ENCODE results near the gene TUBB6.

DNA sequence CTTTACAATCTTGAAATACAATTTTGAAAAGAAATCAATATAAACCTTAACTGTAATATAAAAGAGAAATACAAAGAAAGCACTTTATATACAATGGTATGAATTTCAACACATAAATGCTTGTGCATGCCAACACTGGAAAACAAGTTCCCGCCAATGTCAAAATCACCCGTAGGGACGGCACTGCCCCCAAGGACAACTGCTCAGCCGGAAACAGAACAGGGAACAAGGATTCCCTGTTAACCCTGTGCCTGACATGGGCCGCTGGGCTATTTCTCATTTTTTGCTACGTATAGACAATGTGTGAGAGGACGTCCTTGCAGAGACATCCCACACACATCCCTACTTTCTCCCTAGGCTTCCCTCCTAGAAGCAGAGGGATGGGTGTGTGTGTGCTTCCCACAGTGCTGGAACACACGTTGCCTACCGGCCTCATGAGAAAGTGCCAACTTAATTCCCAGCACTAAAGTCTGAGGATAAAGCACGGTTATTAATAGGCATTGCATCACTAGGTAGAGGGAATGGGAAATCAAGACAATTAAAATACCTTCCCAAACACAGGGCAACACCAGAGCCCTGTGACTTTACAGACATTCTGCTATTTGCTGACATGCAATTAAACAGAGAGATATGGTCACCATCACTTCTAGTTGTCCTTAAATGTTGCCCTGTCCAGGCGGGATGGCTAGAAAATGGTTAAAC is 54.6 kb downstream of the TUBB6 start:
- TF ChIP-seq, protein P1, sequence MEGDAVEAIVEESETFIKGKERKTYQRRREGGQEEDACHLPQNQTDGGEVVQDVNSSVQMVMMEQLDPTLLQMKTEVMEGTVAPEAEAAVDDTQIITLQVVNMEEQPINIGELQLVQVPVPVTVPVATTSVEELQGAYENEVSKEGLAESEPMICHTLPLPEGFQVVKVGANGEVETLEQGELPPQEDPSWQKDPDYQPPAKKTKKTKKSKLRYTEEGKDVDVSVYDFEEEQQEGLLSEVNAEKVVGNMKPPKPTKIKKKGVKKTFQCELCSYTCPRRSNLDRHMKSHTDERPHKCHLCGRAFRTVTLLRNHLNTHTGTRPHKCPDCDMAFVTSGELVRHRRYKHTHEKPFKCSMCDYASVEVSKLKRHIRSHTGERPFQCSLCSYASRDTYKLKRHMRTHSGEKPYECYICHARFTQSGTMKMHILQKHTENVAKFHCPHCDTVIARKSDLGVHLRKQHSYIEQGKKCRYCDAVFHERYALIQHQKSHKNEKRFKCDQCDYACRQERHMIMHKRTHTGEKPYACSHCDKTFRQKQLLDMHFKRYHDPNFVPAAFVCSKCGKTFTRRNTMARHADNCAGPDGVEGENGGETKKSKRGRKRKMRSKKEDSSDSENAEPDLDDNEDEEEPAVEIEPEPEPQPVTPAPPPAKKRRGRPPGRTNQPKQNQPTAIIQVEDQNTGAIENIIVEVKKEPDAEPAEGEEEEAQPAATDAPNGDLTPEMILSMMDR (IDR thresholded peaks at IDR 0.05; ENCODE audit: low read depth, low read length) = no peak
- no peak for TF ChIP-seq EZH2phosphoT487 (IDR thresholded peaks at IDR 0.05; ENCODE audit: low read depth)

Measured in OCI-LY3 (cell line).